ACC112 (cell line): ENCODE data around the gene ZNF580.

ENCODE experiments used
- H2AFZ ChIP-seq: fragments of 200-600 bp; sonication (generic); one replicate; pipeline ENCODE4 v1.6.0; 2017; ENCODE audit warnings: antibody characterized with exemption, low read length; ENCODE audit not compliant: unreplicated experiment
- H3K27ac ChIP-seq: fragments of 200-600 bp; sonication (generic); 2 replicates; pipeline ENCODE4 v1.5.1; 2014; ENCODE audit warnings: low read depth, mild to moderate bottlenecking, antibody characterized with exemption, low read length, moderate library complexity
- H3K27me3 ChIP-seq: fragments of 200-600 bp; sonication (generic); 2 replicates; pipeline ENCODE4 v1.6.1; 2014; ENCODE audit warnings: mild to moderate bottlenecking, antibody characterized with exemption, low read length, moderate library complexity, mixed read lengths; ENCODE audit not compliant: insufficient read depth
- H3K36me3 ChIP-seq: fragments of 200-600 bp; sonication (generic); 2 replicates; pipeline ENCODE4 v1.6.1; 2016; ENCODE audit warnings: mild to moderate bottlenecking, antibody characterized with exemption, low read length, moderate library complexity, mixed read lengths; ENCODE audit not compliant: insufficient read depth
- H3K4me1 ChIP-seq: fragments of 200-600 bp; sonication (generic); one replicate; pipeline ENCODE4 v1.6.1; 2016; ENCODE audit warnings: low read length, mixed read lengths; ENCODE audit not compliant: insufficient read depth, unreplicated experiment, control insufficient read depth
- H3K4me3 ChIP-seq: fragments of 200-600 bp; sonication (generic); 2 replicates; pipeline ENCODE4 v1.5.1; 2014; ENCODE audit warnings: mild to moderate bottlenecking, low read depth, low read length
- H3K79me2 ChIP-seq: fragments of 200-600 bp; sonication (generic); one replicate; pipeline ENCODE4 v1.6.0; 2016; ENCODE audit warnings: low read length; ENCODE audit not compliant: control insufficient read depth, unreplicated experiment, insufficient read depth

The ZNF580 gene

GRCh38 chr19:55689411-55690108 lies 48.8 kb downstream of the ZNF580 start:
- H3K4me3 ChIP-seq = no peak overlapping the region
- H3K79me2 ChIP-seq = peaks cover 12% of the 10 kb centered on the region
- no peaks in the 10 kb centered on the region for H3K4me1 ChIP-seq
- no peak overlapping the region for H2AFZ ChIP-seq
- H3K27ac ChIP-seq = no peak overlapping the region
- no peaks in the 10 kb centered on the region for H3K27me3 ChIP-seq
- no peaks in the 10 kb centered on the region for H3K36me3 ChIP-seq

- H3K4me3 ChIP-seq = no peak overlapping the region
- H3K36me3 ChIP-seq = no peaks in the 10 kb centered on the region
- no peaks in the 10 kb centered on the region for H3K4me1 ChIP-seq
- peaks cover 6% of the 10 kb centered on the region for H3K79me2 ChIP-seq
- no peak overlapping the region for H3K27ac ChIP-seq
- no peaks in the 10 kb centered on the region for H3K27me3 ChIP-seq
- H2AFZ ChIP-seq = no peak overlapping the region
Observed at GRCh38 chr19:55690109-55690768, 49.4 kb downstream of the ZNF580 start.

- H3K79me2 ChIP-seq = peaks cover 6% of the 10 kb centered on the region
- no peak overlapping the region for H3K4me3 ChIP-seq
- no peaks in the 10 kb centered on the region for H3K4me1 ChIP-seq
- no peaks in the 10 kb centered on the region for H3K27me3 ChIP-seq
- H3K36me3 ChIP-seq = no peaks in the 10 kb centered on the region
- H3K27ac ChIP-seq = no peak overlapping the region
- no peak overlapping the region for H2AFZ ChIP-seq
Observed at GRCh38 chr19:55690769-55691545, 50.2 kb downstream of the ZNF580 start.

GRCh38 chr19:55691561-55692481 lies 51.0 kb downstream of the ZNF580 start:
- no peaks in the 10 kb centered on the region for H3K79me2 ChIP-seq
- H3K27me3 ChIP-seq = no peaks in the 10 kb centered on the region
- no peaks in the 10 kb centered on the region for H3K36me3 ChIP-seq
- H3K27ac ChIP-seq = no peak overlapping the region
- H3K4me3 ChIP-seq = no peak overlapping the region
- no peak overlapping the region for H2AFZ ChIP-seq
- no peaks in the 10 kb centered on the region for H3K4me1 ChIP-seq

GRCh38 chr19:55692681-55693081 lies 51.9 kb downstream of the ZNF580 start:
- no peak overlapping the region for H3K27ac ChIP-seq
- no peak overlapping the region for H3K4me3 ChIP-seq
- no peaks in the 10 kb centered on the region for H3K79me2 ChIP-seq
- H3K4me1 ChIP-seq = no peaks in the 10 kb centered on the region
- H3K27me3 ChIP-seq = no peaks in the 10 kb centered on the region
- no peak overlapping the region for H2AFZ ChIP-seq
- no peaks in the 10 kb centered on the region for H3K36me3 ChIP-seq
